ENCODE measurements around the gene PLXDC2.

PLXDC2 gene

GRCh38 chr10:19817231-19817933 lies 1.1 kb downstream of the PLXDC2 start:
- no peak for DNase-seq

GRCh38 chr10:19818876-19819275 lies 2.6 kb downstream of the PLXDC2 start:
- no peak for DNase-seq

- no peak for DNase-seq
Measured at GRCh38 chr10:19819419-19820033, 3.3 kb downstream of the PLXDC2 start.

- DNase-seq = no peak
Measured at GRCh38 chr10:19824381-19825342, 8.4 kb downstream of the PLXDC2 start.

- no peak for DNase-seq
Measured at GRCh38 chr10:19825700-19826099, 9.5 kb downstream of the PLXDC2 start.

GRCh38 chr10:19826712-19827111 lies 10.5 kb downstream of the PLXDC2 start:
- DNase-seq = no peak

- DNase-seq = no peak
Measured at GRCh38 chr10:19828278-19829049, 12.2 kb downstream of the PLXDC2 start.

GRCh38 chr10:19832699-19833098 lies 16.5 kb downstream of the PLXDC2 start:
- no peak for DNase-seq

- DNase-seq = no peak
Measured at GRCh38 chr10:19833170-19833824, 17.1 kb downstream of the PLXDC2 start.

GRCh38 chr10:19835952-19836351 lies 19.7 kb downstream of the PLXDC2 start:
- DNase-seq = no peak

GRCh38 chr10:19839090-19839489 lies 22.9 kb downstream of the PLXDC2 start:
- DNase-seq = no peak

GRCh38 chr10:19839552-19839951 lies 23.3 kb downstream of the PLXDC2 start:
- DNase-seq = no peak

GRCh38 chr10:19840776-19841175 lies 24.5 kb downstream of the PLXDC2 start:
- DNase-seq = no peak

- no peak for DNase-seq
Measured at GRCh38 chr10:19843487-19843886, 27.3 kb downstream of the PLXDC2 start.

- no peak for DNase-seq
Measured at GRCh38 chr10:19845503-19846368, 29.5 kb downstream of the PLXDC2 start.

GRCh38 chr10:19847321-19847720 lies 31.1 kb downstream of the PLXDC2 start:
- no peak for DNase-seq

- DNase-seq = no peak
Measured at GRCh38 chr10:19848226-19848985, 32.2 kb downstream of the PLXDC2 start.

GRCh38 chr10:19853831-19854230 lies 37.6 kb downstream of the PLXDC2 start:
- no peak for DNase-seq

- DNase-seq = no peak
Measured at GRCh38 chr10:19857876-19858275, 41.6 kb downstream of the PLXDC2 start.

GRCh38 chr10:19860107-19860506 lies 43.9 kb downstream of the PLXDC2 start:
- no peak for DNase-seq
